PFSK-1 (cell line): ENCODE results near the gene TEDC2.

Experiments used
- POLR2AphosphoS5 ChIP-seq: IDR thresholded peaks from 2 replicates; pipeline ENCODE4 v1.6.1; 2012; ENCODE audit warnings: low read depth, mild to moderate bottlenecking, control low read depth, low read length, moderate library complexity
- SIN3A ChIP-seq: IDR thresholded peaks from 2 replicates; pipeline ENCODE4 v1.6.1; 2012; ENCODE audit warnings: mild to moderate bottlenecking, low read length, moderate library complexity, borderline replicate concordance; ENCODE audit not compliant: insufficient read depth
- TAF1 ChIP-seq: IDR thresholded peaks from 2 replicates; pipeline ENCODE4 v1.6.1; 2012; ENCODE audit warnings: low read length, control low read depth, borderline replicate concordance; ENCODE audit not compliant: insufficient read depth

- TF ChIP-seq POLR2AphosphoS5: no peak
- TF ChIP-seq TAF1: no peak
- TF ChIP-seq SIN3A: no peak
Measured at GRCh38 chr16:2415085-2415484, 44.8 kb upstream of the TEDC2 start.
